Measurements from ENCODE around the gene SLX4.
A peak's percentile ranks its signal among the peaks of the same experiment; 100 is the strongest.
"Not testable (repeated sequence)": the region's sequence is repeated elsewhere in the genome, so short reads cannot be mapped to it uniquely, and the experiment has no call there.

Gene SLX4

GRCh38 chr16:3611146-3611975, at the start of gene SLX4:
TSS of gene SLX4 (minus strand) at chr16:3611606. CDS start at chr16:3608964, 2,642 bp downstream.
- DNase-seq (ENCODE audit: low read depth): peak; percentile 83

GRCh38 chr16:3659251-3659650, 47.8 kb upstream of the SLX4 start:
- DNase-seq (ENCODE audit: low read depth): no peak

- peak; percentile 7 for DNase-seq (ENCODE audit: low read depth)
These were observed 45.4 kb upstream of the SLX4 start for GRCh38 chr16:3656491-3657468.

- not testable (repeated sequence) for DNase-seq (ENCODE audit: low read depth)
These were observed 44.7 kb upstream of the SLX4 start for GRCh38 chr16:3656160-3656490.

GRCh38 chr16:3655396-3656159, 44.2 kb upstream of the SLX4 start:
- no peak for DNase-seq (ENCODE audit: low read depth)

GRCh38 chr16:3655030-3655395, 43.6 kb upstream of the SLX4 start:
- DNase-seq (ENCODE audit: low read depth): no peak

- DNase-seq (ENCODE audit: low read depth): peak; percentile 22
These were observed 43.0 kb upstream of the SLX4 start, which contains the start of gene DNASE1 for GRCh38 chr16:3654249-3654991. TSS of gene DNASE1 (plus strand) at chr16:3654691. CDS start at chr16:3655374, 683 bp downstream.

- DNase-seq (ENCODE audit: low read depth): no peak
These were observed 41.2 kb upstream of the SLX4 start for GRCh38 chr16:3652373-3653195.

- no peak for DNase-seq (ENCODE audit: low read depth)
These were observed 40.3 kb upstream of the SLX4 start for GRCh38 chr16:3651461-3652372.

GRCh38 chr16:3650631-3651265, 39.3 kb upstream of the SLX4 start:
- DNase-seq (ENCODE audit: low read depth): no peak

GRCh38 chr16:3646348-3646920, 35.0 kb upstream of the SLX4 start:
- no peak for DNase-seq (ENCODE audit: low read depth)

GRCh38 chr16:3645504-3646347, 34.3 kb upstream of the SLX4 start:
- DNase-seq (ENCODE audit: low read depth): no peak

- no peak for DNase-seq (ENCODE audit: low read depth)
These were observed 33.7 kb upstream of the SLX4 start for GRCh38 chr16:3645108-3645503.

- no peak for DNase-seq (ENCODE audit: low read depth)
These were observed 31.8 kb upstream of the SLX4 start for GRCh38 chr16:3643095-3643730.

GRCh38 chr16:3642397-3643094, 31.1 kb upstream of the SLX4 start:
- DNase-seq (ENCODE audit: low read depth): no peak

GRCh38 chr16:3641801-3642396, 30.5 kb upstream of the SLX4 start:
- no peak for DNase-seq (ENCODE audit: low read depth)

All from stimulated activated CD8-positive, alpha-beta memory T cell treated with anti-CD3 and anti-CD28 coated beads, Interleukin-12 subunit alpha, Interleukin-12 subunit beta, amount 100 ng/mL, for 1 hour (primary cell).